Neural progenitor cell (in vitro differentiated cells): ENCODE measurements around the gene ARHGAP26.

Source experiments
- CTCF ChIP-seq: fragments of 200-600 bp; sonication (generic); IDR thresholded peaks from 2 replicates; pipeline ENCODE4 v1.5.1; 2017; ENCODE audit warnings: antibody characterized with exemption, mild to moderate bottlenecking
- EZH2 ChIP-seq: fragments of 200-600 bp; sonication (generic); IDR thresholded peaks from 2 replicates; pipeline ENCODE4 v1.6.1; 2017; ENCODE audit warnings: antibody characterized with exemption, mild to moderate bottlenecking, moderate library complexity
- EZH2phosphoT487 ChIP-seq: fragments of 200-600 bp; sonication (generic); IDR thresholded peaks from 2 replicates; pipeline ENCODE4 v1.6.1; 2017; ENCODE audit warnings: antibody characterized with exemption

GRCh38 chr5:143213851-143214363 lies 443.7 kb downstream of the ARHGAP26 start:
- TF ChIP-seq CTCF (no peak), EZH2 (no peak), EZH2phosphoT487 (no peak)
